ENCODE results near the gene CORIN.

CORIN gene

DNA sequence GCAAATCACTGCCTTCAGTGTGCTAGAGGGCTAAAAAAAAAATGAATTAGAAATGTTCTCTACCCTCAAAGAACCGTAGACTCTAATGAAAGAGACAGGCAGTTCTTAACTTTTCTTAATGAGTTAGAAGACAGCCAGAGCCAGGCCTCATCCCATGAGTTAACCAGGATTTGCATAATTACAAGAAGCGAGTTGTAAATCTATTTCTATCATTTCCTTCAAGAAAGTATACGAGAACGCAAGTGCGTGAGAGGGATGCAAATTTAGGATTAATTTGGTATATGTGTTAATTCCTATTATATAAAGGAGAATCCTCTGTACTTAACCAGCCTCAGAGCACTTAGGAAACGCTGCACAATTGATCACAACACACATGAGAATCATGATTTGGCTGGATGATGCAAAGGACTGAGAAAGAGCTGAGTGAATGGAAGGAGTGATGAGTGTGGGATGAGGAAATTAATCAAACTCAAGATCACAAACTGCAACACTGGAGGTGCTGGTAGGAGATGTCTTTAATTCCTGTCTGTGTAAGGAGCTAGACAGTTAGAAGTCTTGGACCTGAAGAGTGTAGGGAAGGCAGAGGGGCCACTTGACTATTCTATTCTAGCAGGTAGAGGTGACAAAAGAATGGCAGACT is 195.6 kb downstream of the CORIN start:
- no peak for DNase-seq (ENCODE audit: low spot score)

DNA sequence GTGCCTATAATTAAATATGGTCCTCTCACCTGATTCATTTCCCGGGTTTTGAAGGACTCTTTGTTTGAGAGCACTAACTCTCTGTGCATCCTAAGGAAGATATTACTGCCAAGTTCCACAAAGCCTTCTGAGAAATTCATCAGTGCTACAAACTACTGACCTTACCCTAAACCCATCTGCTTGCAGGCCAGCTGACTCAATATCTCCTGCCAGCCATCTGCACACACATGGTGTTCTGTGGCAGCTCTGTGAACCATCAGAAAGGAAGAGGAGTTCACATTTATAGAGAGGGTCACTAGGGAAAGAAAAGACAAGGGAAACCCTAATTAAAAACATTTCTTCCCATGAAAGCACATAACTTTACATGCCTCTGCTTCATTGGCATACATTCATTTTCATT is 196.1 kb downstream of the CORIN start:
- no peak for DNase-seq (ENCODE audit: low spot score)

DNA sequence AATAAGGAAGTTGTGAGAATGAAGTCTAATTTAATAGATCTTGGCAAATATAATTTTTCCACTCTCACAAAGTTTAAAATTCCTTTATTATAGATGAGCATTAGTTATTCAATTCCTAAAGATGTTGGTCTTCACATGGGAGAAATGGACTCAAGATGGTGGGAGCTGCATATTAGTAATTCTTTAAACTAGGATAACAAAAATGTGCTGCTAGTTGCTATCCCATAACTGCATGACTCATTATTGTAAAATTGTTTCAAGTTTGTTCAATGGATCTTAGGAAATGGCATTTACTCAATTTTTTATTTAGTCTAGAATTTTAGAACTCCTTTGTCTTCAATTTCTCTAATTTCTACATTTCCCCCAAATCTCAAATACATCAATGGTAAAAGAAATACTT is 197.0 kb downstream of the CORIN start:
- no peak for DNase-seq (ENCODE audit: low spot score)

DNA sequence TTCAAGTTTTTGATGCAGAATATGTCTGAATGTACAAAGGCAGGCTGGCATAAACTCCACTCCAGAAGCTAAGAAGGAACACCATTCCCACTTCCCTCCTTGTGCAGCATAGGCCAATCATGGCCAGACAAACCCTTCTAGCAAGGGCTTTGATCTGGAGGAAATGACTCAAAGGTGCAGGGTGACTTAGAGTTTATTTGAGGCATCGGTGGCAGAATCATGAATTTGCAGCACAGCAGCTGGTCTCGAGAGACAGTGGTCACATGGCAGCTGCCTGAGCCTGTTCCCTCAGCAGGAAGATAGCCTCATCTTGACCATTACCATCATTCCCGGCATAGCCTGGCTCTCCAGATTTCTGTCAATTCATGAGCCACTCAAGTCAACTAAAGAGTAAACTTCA is 198.3 kb downstream of the CORIN start:
- no peak for DNase-seq (ENCODE audit: low spot score)

DNA sequence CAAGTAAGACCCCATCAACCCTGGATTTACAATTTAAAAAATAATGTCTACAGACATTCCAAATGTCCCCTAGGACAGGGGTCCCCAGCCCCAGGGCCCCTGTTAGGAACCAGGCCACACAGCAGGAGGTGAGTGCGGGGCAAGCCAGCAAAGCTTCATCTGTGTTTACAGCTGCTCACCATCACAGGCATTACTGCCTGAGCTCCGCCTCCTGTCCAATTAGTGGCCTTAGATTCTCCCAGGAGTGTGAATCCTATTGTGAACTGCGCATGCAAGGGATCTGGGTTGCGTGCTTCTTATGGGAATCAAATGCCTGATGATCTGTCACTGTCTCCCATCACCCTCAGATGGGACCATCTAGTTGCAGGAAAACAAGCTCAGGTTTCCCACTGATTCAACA is 206.7 kb downstream of the CORIN start:
- no peak for DNase-seq (ENCODE audit: low spot score)

DNA sequence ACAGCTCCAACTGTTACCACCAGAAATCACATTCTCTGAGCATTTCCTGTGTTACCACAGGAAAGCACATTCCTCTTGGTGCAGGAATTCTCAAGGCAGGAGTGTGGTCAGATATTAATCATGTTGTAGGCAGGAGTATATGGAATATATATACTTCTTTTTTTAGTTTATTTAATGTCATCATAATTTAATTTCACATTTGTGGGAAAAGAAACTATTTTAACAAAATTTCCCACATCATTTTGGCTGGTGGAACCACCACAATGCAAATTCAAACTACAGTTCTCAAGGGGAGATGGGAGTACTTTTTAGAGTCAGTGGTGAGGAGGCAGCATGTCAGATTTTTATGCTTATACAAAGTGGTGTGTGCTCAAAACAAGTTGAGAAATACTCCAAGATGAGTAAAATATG is 213.8 kb downstream of the CORIN start:
- DNase-seq (ENCODE audit: low spot score) = no peak

DNA sequence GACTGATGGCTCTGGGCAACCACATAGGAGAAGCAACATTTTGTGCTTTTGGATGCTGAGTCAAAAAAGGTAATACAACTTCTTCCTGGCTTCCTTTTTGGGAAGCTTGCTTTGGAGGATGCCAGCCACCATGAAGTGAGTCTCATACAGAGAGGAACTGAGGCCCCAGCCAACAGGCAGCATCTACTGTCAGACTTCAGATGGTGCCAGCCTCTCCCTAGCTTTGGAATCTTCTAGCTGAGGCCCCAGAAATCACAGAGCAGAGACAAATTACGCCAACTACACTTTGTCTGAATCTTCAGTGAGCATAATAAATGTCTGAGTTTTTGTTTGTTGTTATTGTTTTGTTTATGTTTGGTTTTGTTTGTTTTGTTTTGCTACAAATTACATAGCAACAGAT is 216.7 kb downstream of the CORIN start:
- DNase-seq (ENCODE audit: low spot score) = no peak

DNA sequence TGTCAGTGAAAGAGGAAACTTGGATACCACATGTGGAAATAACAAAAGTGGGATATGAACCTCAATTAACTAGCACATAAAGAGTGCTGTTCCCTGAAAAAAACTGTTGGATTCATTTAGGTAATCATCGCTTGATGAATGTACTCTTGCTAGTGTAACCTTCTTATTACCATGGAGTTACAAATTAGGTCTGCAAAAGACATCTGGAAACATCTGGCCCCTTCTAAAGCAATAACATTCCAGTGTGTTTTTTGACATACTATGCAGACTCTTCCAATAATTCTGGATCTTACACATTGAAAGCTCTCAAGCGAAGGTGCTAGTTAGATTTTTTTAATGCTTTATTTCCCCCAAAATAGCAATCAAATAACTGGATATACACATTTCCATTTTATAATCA is 218.2 kb downstream of the CORIN start:
- DNase-seq (ENCODE audit: low spot score) = no peak

DNA sequence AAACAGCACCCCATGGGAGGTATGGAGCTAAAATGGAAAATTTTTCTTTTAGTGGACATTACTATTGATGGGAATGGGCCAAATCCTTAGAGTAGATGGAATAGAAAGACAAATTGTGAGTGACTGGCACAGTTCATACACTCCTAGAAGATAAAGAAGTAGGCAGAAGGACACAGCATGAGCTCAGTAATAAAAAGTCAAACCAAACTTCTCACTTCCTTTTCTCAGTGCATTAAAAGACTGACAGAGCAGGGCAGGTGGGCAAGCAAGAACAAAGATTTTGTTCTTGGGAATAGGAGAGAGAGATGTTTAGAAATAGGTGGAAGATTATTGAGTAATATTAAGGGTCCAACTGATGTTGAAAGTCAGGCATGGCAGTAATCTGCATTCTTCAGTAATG is 220.3 kb downstream of the CORIN start:
- no peak for DNase-seq (ENCODE audit: low spot score)

DNA sequence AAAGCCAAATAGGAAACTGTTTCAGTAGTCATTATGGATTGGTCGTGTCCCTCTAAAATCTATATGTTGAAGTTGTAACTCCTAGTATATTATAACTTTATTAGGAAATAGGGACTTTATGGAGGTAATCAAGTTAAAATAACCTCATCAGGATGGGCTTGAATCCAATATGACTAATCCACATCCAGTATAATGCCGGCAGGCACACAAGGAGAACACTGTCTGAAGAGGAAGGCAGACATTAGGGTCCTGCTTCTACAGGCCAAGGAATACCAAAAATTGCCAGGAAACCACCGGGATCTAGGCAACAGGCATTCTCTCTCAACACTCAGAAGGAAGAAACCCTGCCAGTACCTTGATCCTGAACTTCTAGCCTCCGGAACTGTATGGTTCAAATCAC is 222.5 kb downstream of the CORIN start:
- no peak for DNase-seq (ENCODE audit: low spot score)

DNA sequence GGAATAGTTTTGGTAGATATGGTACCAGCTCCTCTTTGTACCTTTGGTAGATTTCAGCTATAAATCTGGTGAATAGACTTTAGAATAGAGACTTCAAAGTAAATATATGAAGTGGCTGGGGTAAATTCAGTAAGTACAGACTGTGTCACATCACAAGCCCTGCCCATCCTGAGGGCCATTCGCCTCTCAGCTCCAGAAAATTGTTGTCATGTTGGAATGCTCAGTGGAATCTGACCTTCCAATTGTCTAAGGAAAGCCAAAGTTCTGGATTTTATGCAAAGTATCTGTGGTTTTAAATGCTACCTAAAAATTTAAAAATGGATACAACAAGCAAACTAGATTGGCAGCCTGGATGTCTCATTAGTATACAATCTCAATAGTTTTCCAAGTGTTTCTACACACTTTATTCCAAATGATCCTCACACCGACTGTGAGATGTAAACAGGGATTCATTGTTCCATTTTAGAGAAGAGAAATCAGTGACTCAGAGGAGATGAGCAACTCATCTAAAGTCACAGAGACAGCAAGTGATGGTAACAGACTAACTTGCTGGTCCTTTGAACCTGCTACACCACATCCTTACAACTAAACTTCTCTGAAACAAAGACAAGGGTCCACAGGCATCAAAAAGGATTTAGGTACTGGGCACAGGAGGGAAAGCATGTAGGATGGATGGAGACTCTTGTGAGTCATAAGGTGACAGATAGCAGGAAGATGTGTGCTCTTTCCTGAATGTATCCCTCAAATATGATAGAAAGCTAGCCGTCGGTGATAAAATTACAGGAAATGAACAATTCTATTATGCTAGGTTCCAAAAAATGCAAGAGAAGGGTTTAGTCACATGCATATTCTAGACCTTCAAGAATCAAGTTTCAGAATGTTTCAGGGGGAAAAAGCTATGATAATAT is 225.5 kb downstream of the CORIN start:
- DNase-seq (ENCODE audit: low spot score) = no peak

DNA sequence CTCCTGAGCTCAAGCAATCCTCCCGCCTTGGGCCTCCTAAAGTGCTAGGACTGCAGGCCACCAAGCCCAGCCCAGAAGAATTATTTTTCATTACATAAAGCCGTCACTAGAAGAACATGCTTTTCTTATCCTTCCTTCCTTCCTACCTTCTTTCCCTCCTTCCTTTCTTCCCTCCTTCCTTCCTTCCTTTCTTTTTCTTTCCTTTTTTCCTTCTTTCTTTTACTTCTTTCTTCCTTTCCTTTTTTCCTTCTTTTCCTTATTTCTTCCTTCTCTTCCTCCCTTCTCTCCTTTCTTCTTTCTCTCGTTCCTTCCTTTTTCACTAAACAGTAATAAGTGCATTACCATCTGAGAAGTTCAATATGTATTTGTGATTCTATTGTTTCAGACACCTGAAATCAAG is 231.4 kb downstream of the CORIN start:
- DNase-seq (ENCODE audit: low spot score) = no peak

DNA sequence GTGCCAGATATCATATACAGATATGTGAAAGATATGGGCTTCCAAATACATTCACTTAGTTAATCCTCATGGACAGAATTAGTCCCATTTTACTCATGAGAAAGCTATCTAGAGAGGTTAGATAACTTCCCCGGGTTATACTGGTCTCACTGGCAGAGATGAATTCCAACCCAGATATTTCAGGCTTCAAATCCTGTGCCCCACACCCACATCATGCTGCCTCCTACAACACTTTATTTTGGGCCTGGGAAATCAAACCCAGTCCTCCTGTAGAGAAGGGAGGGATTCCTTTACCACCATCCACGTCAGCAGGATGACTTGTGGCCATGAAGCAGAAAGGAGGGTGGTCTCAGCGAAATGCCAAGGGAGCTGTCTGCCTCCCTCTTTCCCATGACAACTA is 239.0 kb downstream of the CORIN start:
- DNase-seq (ENCODE audit: low spot score) = no peak

DNA sequence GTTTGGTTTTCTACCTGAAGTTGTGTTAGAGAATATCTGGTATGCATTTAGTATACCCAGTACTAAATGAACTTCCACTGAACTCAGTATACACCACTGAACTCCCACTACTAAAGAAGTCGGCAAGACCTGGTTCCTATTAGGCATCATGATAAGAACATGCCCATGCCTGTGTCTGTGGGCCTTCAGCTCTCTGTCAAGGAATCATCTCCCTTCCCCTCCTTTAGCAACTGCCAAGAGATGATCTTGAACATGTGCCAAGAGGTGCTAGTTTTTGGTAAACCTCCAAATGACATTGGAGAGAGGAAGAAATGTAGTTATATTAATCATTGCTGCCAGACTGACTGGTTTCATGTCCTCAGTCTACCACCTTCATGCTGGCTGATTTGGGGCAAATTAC is 239.5 kb downstream of the CORIN start:
- DNase-seq (ENCODE audit: low spot score) = no peak

DNA sequence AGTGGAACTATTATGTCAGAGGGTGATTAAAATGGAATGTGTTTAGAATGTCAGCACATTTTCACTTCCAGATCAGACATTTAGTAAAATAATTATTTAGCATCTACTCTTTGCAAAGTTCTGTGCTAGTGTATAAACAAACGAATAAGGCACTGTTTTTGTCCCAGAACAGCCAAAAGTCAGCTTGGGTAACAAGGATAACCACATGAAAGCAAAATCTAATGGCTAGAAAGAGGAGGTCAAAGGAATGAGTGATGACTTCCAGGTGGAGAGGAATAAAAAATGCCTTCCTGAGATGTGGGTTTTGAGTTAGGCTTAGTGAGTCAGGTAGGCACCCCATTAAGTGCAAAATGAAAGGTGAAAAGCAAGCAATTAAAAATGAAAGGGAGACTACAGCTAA is 240.2 kb downstream of the CORIN start:
- DNase-seq (ENCODE audit: low spot score) = no peak

DNA sequence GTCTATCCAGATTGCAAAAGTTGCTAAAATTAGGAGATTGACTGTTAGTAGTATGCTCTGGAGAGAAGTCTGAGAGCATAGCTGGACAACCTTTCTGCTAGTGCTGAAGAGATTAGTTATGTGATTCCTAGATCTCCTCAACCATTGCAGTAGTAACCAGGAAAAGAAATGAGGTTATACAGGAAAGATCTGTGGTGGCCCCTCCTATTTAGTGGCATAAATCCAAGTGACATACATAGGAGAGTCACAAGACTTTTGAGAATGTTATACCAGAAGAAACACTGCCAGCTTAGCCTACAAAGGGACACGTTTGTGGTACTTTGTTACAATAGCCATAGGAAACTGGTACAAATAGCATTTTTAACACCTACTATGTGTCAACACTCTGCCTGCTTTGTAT is 247.5 kb downstream of the CORIN start:
- DNase-seq (ENCODE audit: low spot score) = no peak

DNA sequence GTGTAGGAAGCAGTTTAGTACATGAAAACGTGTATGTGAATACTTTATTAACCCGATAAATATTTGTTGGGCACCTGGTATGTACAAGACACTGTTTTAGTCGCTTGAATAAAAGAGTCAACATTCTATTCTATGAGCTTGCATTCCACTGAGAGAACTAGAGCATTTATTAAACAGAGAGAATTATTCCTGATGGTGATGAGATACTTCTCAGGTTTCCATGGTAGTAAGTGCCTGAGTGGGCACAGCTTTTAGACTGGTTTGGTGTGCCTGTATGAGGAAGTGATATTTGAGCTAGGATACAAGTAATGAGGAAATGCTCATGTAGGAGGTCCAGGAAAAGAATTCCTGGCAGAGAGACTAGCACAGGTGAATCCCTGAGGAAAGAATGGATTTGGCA is 258.6 kb downstream of the CORIN start:
- DNase-seq (ENCODE audit: low spot score) = peak; percentile 28

DNA sequence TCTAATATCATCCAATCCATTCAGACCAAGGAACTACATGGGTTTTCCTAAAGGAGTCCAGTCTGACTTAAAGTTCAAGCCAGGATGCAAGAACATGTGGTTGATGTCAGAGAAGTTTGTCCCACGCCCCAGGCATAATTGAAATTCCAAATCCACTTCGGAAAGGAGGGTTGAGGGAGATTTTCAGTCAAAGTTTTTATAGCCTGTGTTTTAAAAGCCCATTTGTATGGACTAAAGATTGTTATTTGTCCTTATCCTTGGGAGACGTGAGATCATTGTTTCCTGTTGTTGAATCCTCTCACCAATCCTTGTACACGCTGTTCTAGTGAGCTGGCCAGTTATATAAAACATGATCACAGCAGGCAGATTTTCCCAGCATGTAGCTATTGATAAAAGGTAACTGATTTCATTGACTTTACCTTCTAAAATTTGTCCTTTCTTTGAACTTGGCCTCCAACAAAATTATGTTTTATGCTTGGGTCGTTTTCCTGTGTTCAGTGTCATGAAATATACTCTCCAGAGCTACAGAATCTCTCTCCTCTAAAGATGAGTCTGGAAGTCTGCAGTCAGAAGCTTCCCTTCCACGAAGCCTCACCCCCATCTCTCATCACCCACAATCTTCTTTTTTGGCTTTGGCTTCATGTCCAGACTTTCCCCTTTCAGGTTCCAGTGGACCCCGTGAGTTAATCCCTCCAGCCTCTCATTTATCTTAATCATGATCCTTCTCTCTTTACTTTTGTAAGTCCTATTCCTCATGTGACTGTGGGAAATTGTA is 259.9 kb downstream of the CORIN start:
- no peak for DNase-seq (ENCODE audit: low spot score)

DNA sequence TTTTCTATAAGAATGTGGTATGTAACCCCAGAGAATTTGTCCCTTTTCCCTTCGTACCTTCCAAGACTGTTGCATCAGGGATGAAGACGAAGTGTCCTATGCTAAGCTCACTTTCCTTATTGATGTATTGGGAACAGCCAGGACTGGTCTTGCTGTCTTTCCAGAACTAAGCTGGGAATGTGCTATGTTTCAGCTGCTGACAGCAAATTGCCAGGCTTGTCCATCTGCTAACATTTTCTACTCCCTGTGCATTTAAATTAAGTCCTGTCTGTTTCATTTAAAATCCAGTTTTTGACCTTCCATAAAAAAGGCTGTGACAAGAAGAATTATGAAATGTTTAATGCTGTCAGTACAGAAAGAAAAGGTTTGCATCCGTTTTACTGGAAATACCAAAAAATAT is 264.9 kb downstream of the CORIN start:
- no peak for DNase-seq (ENCODE audit: low spot score)

DNA sequence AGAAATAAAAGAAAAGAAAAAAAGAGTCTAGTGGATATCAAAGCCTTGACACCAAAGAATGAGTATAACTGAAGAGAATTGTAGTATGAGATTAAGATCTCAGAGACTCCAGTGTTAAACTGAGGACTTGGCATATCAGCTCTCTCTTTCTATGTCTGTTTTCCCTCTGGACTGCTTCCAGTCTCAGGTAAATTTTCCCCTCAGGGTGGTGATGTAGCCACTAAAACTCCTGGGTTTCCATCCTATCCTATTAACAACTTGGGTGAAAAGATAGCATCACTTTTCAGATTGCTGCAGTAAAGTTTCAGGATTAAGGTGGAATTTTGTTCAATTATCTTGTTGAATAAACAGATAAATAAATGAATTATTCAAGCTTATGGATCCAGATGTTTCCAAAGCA is 267.1 kb downstream of the CORIN start:
- no peak for DNase-seq (ENCODE audit: low spot score)

DNA sequence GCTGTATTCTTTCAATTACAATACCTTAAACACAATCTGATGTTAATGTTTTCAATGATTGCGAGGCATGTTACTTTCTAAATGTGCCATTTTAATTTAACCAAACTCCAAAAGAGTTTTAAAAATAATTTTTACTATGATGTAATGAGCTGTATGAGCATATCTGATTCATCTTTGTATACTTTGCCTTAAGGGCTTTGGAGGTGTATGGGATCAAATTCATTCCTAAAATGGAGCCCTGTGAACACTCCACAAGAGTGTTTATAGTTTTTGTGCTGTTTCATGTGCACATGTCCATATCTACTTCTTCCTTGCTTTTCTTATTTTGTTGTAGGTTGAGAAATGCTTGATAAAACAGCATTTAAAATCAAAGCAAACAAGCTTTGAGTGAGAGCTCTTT is 270.4 kb downstream of the CORIN start:
- no peak for DNase-seq (ENCODE audit: low spot score)

DNA sequence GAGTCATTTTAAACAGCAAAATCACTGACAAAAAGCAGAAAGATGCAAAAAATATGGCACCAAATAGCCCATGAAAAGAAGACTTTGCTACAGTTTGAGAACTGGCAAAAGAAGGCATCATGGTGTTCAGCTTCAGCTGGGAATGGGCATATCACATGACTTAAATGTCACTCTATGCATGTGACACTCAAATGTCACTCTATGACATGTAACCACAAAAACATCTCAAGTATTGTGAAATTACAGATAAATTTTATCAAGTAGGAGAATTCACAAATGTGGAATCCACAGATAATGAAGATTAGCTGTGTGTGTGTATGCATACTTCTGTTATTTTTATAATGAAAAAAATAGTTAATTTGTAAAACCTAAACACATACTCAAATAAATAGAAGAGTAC is 270.9 kb downstream of the CORIN start:
- no peak for DNase-seq (ENCODE audit: low spot score)

DNA sequence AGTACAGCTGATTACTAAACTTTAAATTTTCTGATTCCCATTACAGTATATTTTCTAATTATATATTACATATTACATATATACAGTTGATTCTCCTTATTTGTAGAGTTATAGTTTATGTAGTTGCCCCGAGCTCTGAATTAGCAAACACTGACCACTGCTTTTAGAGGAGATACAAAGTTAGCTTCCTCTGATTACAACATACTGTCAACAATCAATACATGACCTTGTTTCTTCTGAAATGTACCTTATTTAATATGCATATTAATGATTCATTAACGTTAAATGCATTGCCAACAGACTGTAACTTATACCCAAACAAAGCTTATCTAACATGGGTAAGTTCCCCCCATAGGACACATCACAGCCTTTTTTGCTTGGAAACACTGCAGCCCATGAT is 271.3 kb downstream of the CORIN start:
- DNase-seq (ENCODE audit: low spot score) = no peak
